ENCODE results near the gene SLC39A9.

GRCh38 chr14:69460093-69460701 lies 61.7 kb downstream of the SLC39A9 start:
- peak; percentile 50 to 86 (median 75) for TF ChIP-seq CTCF (IDR thresholded peaks at IDR 0.05 in 8 of 11, conservative IDR thresholded peaks at IDR 0.05 in 3 of 11)
- TF ChIP-seq POLR2A (IDR thresholded peaks at IDR 0.05): no peak
